HepG2 (cell line): ENCODE results near the gene MORF4L2. TPM values are rescaled to one million over a fixed set of nuclear protein-coding genes. Genes with fewer than 3 reads are reported as not detected.

Experiments used
- ATAC-seq: fragments of 200-7000 bp; cut with Tn5 transposase; 3 replicates; pipeline ENCODE4 v1.9.1; 2020; ENCODE audit warnings: mild to moderate bottlenecking, moderate library complexity
- BruUV-seq: library from RNA; stranded (reverse); fragments of 400-500 nt; replicated peaks from 2 replicates; lab custom pipeline; 2021; lab: Mats Ljungman, UMichigan
- CTCF ChIA-PET: fragments of 300-600 bp; formaldehyde crosslinking; extraction: SDS; loops from one replicate; lab custom pipeline; 2021; ENCODE audit warnings: low total read pairs, inconsistent platforms, low intra/inter-chr PET ratio; lab: Yijun Ruan, JAX
- POLR2A ChIA-PET: fragments of 350-600 bp; sonication (Branson Sonifier 250); formaldehyde crosslinking; loops from one replicate; lab custom pipeline; 2020; ENCODE audit warnings: antibody characterized with exemption, inconsistent platforms; lab: Yijun Ruan, JAX
- DNase-seq: peaks from one replicate; pipeline ENCODE4 v3.0.0-alpha.2; 2015; ENCODE audit warnings: low spot score
- FAIRE-seq: peaks from 3 replicates; lab custom pipeline; 2011; peaks lifted over from hg19 to GRCh38; lab: Jason Lieb, UNC
- H2AFZ ChIP-seq: one replicate; pipeline ENCODE4 v1.6.1; 2011; ENCODE audit warnings: low read length, inconsistent platforms
- H3K27ac ChIP-seq: fragments of 300-600 bp; 3 replicates; pipeline ENCODE4 v1.8.0; 2011; ENCODE audit warnings: mixed run types, mild to moderate bottlenecking, mixed read lengths, low read length, inconsistent platforms; ENCODE audit not compliant: insufficient read depth; ENCODE audit errors: extremely low read length
- H3K27me3 ChIP-seq, 2 experiments: fragments of 200-600 bp in 1 of 2; 2 replicates in 1 of 2; 3 replicates in 1 of 2; pipeline versions ENCODE4 v1.6.0 to v1.8.0; 2011; ENCODE audit warnings: low read length in 2 of 2, mild to moderate bottlenecking in 2 of 2, moderate library complexity in 2 of 2, inconsistent platforms in 1 of 2; ENCODE audit not compliant: insufficient read depth in 2 of 2, control insufficient read depth in 1 of 2
- H3K36me3 ChIP-seq, 2 experiments: fragments of 200-600 bp in 1 of 2; replicated peaks in 1 of 2; 2 replicates in 1 of 2; 3 replicates in 1 of 2; pipeline versions ENCODE4 v1.5.1 to v1.8.0; 2011; ENCODE audit warnings: low read length in 2 of 2, inconsistent platforms in 1 of 2; ENCODE audit not compliant: insufficient read depth in 2 of 2, control insufficient read depth in 1 of 2
- H3K4me1 ChIP-seq: 2 replicates; pipeline ENCODE4 v1.5.1; 2012; ENCODE audit warnings: low read length, inconsistent platforms; ENCODE audit not compliant: insufficient read depth
- H3K4me2 ChIP-seq: 2 replicates; pipeline ENCODE4 v1.6.0; 2011; ENCODE audit warnings: low read depth, low read length, inconsistent platforms
- H3K4me3 ChIP-seq, 3 experiments: fragments of 200-600 bp in 1 of 3; sonication (generic), shearing (Covaris generic) in 1 of 3; replicated peaks in 1 of 3; 2 replicates each; pipeline ENCODE4 v1.5.1; 2011 to 2016; ENCODE audit warnings: low read length in 3 of 3, inconsistent platforms in 2 of 3, low read depth in 2 of 3, mild to moderate bottlenecking in 2 of 3, control low read depth in 1 of 3, mixed read lengths in 1 of 3; ENCODE audit not compliant: insufficient read depth in 1 of 3
- H3K79me2 ChIP-seq: one replicate; pipeline ENCODE4 v1.6.1; 2011; ENCODE audit warnings: low read length, inconsistent platforms; ENCODE audit not compliant: insufficient read depth
- H3K9ac ChIP-seq: 2 replicates; pipeline ENCODE4 v1.6.0; 2011; ENCODE audit warnings: mild to moderate bottlenecking, low read depth, low read length, inconsistent platforms; ENCODE audit not compliant: insufficient read depth
- H3K9me3 ChIP-seq: 2 replicates; pipeline ENCODE4 v1.5.1; 2012; ENCODE audit warnings: mild to moderate bottlenecking, low read length
- H4K20me1 ChIP-seq: 2 replicates; pipeline ENCODE4 v1.6.0; 2011; ENCODE audit warnings: inconsistent platforms, mild to moderate bottlenecking, low read length, moderate library complexity; ENCODE audit not compliant: insufficient read depth
- GABPA ChIP-seq, 2 experiments: IDR thresholded peaks; 2 replicates each; pipeline ENCODE4 v1.6.1; 2011 to 2016; ENCODE audit warnings: low read depth in 2 of 2, low read length in 1 of 2, missing biosample characterization in 1 of 2, missing genetic modification characterization in 1 of 2
- HNF4A ChIP-seq: sonication (generic); formaldehyde crosslinking; IDR thresholded peaks from 2 replicates; pipeline ENCODE4 v1.4.0; 2020; ENCODE audit warnings: missing genetic modification reagents
- HNF4G ChIP-seq, 2 experiments: sonication (generic) in 1 of 2; formaldehyde crosslinking in 1 of 2; IDR thresholded peaks; 2 replicates each; pipeline versions ENCODE4 v1.4.0 to v1.6.1; 2011 to 2020; ENCODE audit warnings: borderline replicate concordance in 2 of 2, low read depth in 2 of 2, mild to moderate bottlenecking in 2 of 2, low read length in 1 of 2, missing genetic modification reagents in 1 of 2, moderate library complexity in 1 of 2
- MTA3 ChIP-seq: sonication (generic); formaldehyde crosslinking; IDR thresholded peaks from 2 replicates; pipeline ENCODE4 v1.4.0; 2020; ENCODE audit warnings: missing genetic modification reagents
- NFE2L2 ChIP-seq: fragments of 150-350 bp; IDR thresholded peaks from 2 replicates; pipeline ENCODE4 v1.6.1; 2014; ENCODE audit warnings: low read length
- RAD51 ChIP-seq: fragments of 450-650 bp; IDR thresholded peaks from 2 replicates; pipeline ENCODE4 v1.6.1; 2016; ENCODE audit warnings: borderline replicate concordance
- SOX5 ChIP-seq: IDR thresholded peaks from 2 replicates; pipeline ENCODE4 v1.6.1; 2016; ENCODE audit warnings: borderline replicate concordance
- WGBS: methylation state at CpG from one replicate; pipeline ENCODE4 v1.1.6; 2017; ENCODE audit warnings: low lambda C conversion rate; 5-methylcytosine and 5-hydroxymethylcytosine counted together
- in situ Hi-C: cut with HindIII; loops from 2 replicates; pipeline ENCODE4 v1.10.0; 2017; ENCODE audit warnings: low pct_unique_long_range_greater_than_20kb; ENCODE audit not compliant: extremely low pct_ligation_motif_present
- intact Hi-C: fragments of 100-400 bp; cut with micrococcal nuclease; formaldehyde crosslinking; loops from one replicate; pipeline ENCODE4 v1.10.0; 2022; ENCODE audit not compliant: unreplicated experiment
- polyA plus RNA-seq, 8 experiments: library from polyadenylated mRNA; depleted of rRNA in 3 of 8; stranded (reverse) in 7 of 8; unstranded in 1 of 8; fragments of >200 nt; fragmentation: Illumina TruSeq in 4 of 8; extraction: Trizol in 4 of 8; gene quantifications; 2 replicates each; pipeline versions ENCODE4 v1.2.1 to v1.2.3, GENCODE V29; 2011 to 2016; ENCODE audit warnings: low read depth in 4 of 8, missing spikeins in 1 of 8, mixed read lengths in 1 of 8; ENCODE audit not compliant: insufficient read depth in 1 of 8
- total RNA-seq, 5 experiments: library from RNA; depleted of rRNA; stranded (reverse); fragments of >200 nt; fragmentation: Illumina TruSeq; extraction: Trizol; gene quantifications; 2 replicates each; pipeline ENCODE4 v1.2.3, GENCODE V29; 2016; ENCODE audit warnings: low read depth in 1 of 5
- TF ChIP-seq, protein P1 (sequence below): sonication (generic); formaldehyde crosslinking; IDR thresholded peaks from 2 replicates; pipeline ENCODE4 v1.5.0; 2020; ENCODE audit warnings: mild to moderate bottlenecking, missing genetic modification reagents, borderline replicate concordance
- TF ChIP-seq, protein P2 (sequence below): IDR thresholded peaks from 2 replicates; pipeline ENCODE4 v1.6.1; 2012; ENCODE audit warnings: inconsistent platforms
- TF ChIP-seq, protein P3 (sequence below): IDR thresholded peaks from 2 replicates; pipeline ENCODE4 v1.6.1; 2016
- TF ChIP-seq, protein P4 (sequence below): sonication (generic); formaldehyde crosslinking; IDR thresholded peaks from 2 replicates; pipeline ENCODE4 v1.5.0; 2020; ENCODE audit warnings: missing genetic modification reagents, mild to moderate bottlenecking, borderline replicate concordance

Gene MORF4L2
- total and polyA plus RNA-seq, 2 of the 13 experiments (the other 11 are each of a cell fraction or from before 2014, with no cell fraction given), result 358 to 469 TPM

DNA sequence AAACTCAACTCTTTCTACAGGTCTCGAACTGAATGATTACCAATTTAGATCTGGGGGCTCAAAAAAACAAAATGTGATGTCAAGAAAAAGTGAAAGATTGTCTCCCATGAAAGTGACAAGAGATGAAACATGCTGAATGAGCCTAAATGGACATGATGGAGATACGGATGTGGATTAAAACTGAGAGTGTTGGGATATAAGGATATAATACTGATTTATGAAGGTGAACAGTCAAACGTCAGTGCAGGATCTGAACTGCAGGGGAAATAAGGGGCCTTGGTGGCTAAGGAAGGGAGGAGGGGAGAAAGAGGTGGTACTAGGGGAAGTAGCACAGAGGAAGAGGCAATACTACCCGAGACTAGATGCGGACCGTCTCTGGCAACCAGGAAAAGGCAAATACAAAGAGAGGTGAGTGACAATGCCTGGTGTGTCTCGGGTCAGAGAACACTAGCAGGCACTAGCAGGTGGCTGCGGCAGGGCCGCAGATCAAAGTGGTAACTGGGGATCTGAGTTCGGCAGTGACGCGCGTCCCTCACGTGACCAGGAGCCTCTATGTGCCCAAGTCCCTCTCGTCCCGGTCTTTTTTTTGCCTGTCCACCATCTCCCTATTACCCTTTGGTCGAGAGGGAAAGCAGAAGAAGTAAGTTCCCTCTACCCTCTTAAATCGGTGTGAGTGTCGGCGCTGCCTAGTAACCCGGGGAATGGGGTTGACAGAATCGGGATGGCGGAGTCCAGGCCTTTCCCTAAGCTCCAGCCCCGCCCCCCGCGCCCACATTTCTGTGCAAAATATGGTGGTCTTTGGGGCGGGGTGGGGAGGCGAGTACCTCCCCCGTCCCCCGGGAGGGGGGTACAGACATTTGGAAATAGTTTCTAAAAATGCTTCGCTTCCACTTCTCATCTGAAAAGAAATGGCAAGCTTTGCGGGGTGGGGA lies 57.8 kb downstream of the MORF4L2 start, which contains the start of gene TCEAL1:
TSS of gene TCEAL1 (plus strand) at position 590 of the 932 bp plus-strand sequence. CDS start 942 bp downstream, outside the sequence.
- ATAC-seq (peak; percentile 87), DNase-seq (peak; percentile 61), FAIRE-seq (peak; percentile 58)
- TSS peak; percentile 62 for BruUV-seq
- no peaks in the 10 kb centered on the region for H3K27me3 ChIP-seq
- H2AFZ ChIP-seq, result peak within 1 kb of the TSS; percentile 78
- H4K20me1 ChIP-seq, result no peaks in the 10 kb centered on the region
- ChIA-PET POLR2A (interaction anchor here (1.7 to 2.2 kb wide), 2 partner anchors 57 to 58 kb away, joined by 9 to 13 read pairs; no protein-coding TSS in a partner anchor), CTCF (no interaction called here)
- no peaks in the 10 kb centered on the region for H3K36me3 ChIP-seq
- peaks cover 2% of the 10 kb centered on the region for H3K79me2 ChIP-seq
- H3K4me2 ChIP-seq, result peak within 1 kb of the TSS; percentile 84
- WGBS, result 5% methylated on average over 14 of the region's 32 CpGs
- in situ Hi-C loops (no loop called here), intact Hi-C loops (loop anchor here (5.0 kb wide), 1 partner anchor 59 kb away; the partner anchor contains the start of gene MORF4L2)
- H3K9ac ChIP-seq, result peak within 1 kb of the TSS; percentile 71
- H3K9me3 ChIP-seq, result no peaks in the 10 kb centered on the region
- H3K27ac ChIP-seq, result peak within 1 kb of the TSS; percentile 86
- peak within 1 kb of the TSS; percentile 67 to 78 (median 73) for H3K4me3 ChIP-seq
- H3K4me1 ChIP-seq, result peaks cover 7% of the 10 kb centered on the region; the same call in 1 of the 2 replicates
- TF ChIP-seq, protein P1, sequence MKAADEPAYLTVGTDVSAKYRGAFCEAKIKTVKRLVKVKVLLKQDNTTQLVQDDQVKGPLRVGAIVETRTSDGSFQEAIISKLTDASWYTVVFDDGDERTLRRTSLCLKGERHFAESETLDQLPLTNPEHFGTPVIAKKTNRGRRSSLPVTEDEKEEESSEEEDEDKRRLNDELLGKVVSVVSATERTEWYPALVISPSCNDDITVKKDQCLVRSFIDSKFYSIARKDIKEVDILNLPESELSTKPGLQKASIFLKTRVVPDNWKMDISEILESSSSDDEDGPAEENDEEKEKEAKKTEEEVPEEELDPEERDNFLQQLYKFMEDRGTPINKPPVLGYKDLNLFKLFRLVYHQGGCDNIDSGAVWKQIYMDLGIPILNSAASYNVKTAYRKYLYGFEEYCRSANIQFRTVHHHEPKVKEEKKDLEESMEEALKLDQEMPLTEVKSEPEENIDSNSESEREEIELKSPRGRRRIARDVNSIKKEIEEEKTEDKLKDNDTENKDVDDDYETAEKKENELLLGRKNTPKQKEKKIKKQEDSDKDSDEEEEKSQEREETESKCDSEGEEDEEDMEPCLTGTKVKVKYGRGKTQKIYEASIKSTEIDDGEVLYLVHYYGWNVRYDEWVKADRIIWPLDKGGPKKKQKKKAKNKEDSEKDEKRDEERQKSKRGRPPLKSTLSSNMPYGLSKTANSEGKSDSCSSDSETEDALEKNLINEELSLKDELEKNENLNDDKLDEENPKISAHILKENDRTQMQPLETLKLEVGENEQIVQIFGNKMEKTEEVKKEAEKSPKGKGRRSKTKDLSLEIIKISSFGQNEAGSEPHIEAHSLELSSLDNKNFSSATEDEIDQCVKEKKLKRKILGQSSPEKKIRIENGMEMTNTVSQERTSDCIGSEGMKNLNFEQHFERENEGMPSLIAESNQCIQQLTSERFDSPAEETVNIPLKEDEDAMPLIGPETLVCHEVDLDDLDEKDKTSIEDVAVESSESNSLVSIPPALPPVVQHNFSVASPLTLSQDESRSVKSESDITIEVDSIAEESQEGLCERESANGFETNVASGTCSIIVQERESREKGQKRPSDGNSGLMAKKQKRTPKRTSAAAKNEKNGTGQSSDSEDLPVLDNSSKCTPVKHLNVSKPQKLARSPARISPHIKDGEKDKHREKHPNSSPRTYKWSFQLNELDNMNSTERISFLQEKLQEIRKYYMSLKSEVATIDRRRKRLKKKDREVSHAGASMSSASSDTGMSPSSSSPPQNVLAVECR, result peak; percentile 38; the same call in 1 of the 2 replicates
- TF ChIP-seq HNF4A (peak; percentile 22; the same call in 1 of the 2 replicates), SOX5 (CRISPR knock-in tag) (peak; percentile 22; the same call in 1 of the 2 replicates), RAD51 (peak; percentile 48; the same call in 1 of the 2 replicates), HNF4G (IDR thresholded peaks at IDR 0.05; ENCODE audit: borderline replicate concordance, low read depth, low read length) (no peak), HNF4G (CRISPR knock-in tag; IDR thresholded peaks at IDR 0.05; ENCODE audit: borderline replicate concordance, low read depth) (no peak), NFE2L2 (no peak), GABPA (IDR thresholded peaks at IDR 0.05; ENCODE audit: low read depth, low read length) (no peak), GABPA (CRISPR knock-in tag; IDR thresholded peaks at IDR 0.05; ENCODE audit: low read depth) (no peak), MTA3 (CRISPR knock-in tag) (no peak)
- TF ChIP-seq, protein P2, sequence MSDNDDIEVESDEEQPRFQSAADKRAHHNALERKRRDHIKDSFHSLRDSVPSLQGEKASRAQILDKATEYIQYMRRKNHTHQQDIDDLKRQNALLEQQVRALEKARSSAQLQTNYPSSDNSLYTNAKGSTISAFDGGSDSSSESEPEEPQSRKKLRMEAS, result peak; percentile 41; the same call in 1 of the 2 replicates
- TF ChIP-seq, protein P3, sequence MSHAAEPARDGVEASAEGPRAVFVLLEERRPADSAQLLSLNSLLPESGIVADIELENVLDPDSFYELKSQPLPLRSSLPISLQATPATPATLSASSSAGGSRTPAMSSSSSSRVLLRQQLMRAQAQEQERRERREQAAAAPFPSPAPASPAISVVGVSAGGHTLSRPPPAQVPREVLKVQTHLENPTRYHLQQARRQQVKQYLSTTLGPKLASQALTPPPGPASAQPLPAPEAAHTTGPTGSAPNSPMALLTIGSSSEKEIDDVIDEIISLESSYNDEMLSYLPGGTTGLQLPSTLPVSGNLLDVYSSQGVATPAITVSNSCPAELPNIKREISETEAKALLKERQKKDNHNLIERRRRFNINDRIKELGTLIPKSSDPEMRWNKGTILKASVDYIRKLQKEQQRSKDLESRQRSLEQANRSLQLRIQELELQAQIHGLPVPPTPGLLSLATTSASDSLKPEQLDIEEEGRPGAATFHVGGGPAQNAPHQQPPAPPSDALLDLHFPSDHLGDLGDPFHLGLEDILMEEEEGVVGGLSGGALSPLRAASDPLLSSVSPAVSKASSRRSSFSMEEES, result peak; percentile 39; the same call in 1 of the 2 replicates
- TF ChIP-seq, protein P4, sequence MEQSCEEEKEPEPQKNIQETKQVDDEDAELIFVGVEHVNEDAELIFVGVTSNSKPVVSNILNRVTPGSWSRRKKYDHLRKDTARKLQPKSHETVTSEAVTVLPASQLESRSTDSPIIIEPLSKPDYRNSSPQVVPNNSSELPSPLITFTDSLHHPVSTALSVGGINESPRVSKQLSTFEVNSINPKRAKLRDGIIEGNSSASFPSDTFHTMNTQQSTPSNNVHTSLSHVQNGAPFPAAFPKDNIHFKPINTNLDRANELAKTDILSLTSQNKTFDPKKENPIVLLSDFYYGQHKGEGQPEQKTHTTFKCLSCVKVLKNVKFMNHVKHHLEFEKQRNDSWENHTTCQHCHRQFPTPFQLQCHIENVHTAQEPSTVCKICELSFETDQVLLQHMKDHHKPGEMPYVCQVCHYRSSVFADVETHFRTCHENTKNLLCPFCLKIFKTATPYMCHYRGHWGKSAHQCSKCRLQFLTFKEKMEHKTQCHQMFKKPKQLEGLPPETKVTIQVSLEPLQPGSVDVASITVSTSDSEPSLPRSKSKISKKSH (CRISPR knock-in tag), result 0 out of 2 replicates have a peak, but pooled peaks have one; percentile 9
